ENCODE results near the gene LMOD2. TPM values are rescaled to one million over a fixed set of nuclear protein-coding genes. Genes with fewer than 3 reads are reported as not detected.

Gene LMOD2
- 0.03 TPM for polyA plus RNA-seq (2013, experiment 1 of 2)
- 0.06 TPM for polyA plus RNA-seq (2013, experiment 2 of 2)

- no peaks in the 10 kb centered on the region for H3K27me3 ChIP-seq (ENCODE audit: insufficient read depth, low read length, poor library complexity)
- DNase-seq, result no peak
- no peak within 1 kb of the TSS for H3K27ac ChIP-seq (ENCODE audit: low read depth, low read length)
- no CpG with 5 or more reads among the region's 6 CpGs for WGBS (ENCODE audit: extremely low coverage, insufficient coverage, low lambda C conversion rate)
- no peak within 1 kb of the TSS for H3K18ac ChIP-seq (ENCODE audit: low read length)
- no peaks in the 10 kb centered on the region for H3K79me1 ChIP-seq (ENCODE audit: low read length)
- H3K4me2 ChIP-seq (ENCODE audit: low read length), result no peak within 1 kb of the TSS
- no peak within 1 kb of the TSS for H3K56ac ChIP-seq (ENCODE audit: low read length)
- no peak within 1 kb of the TSS for H3K23ac ChIP-seq (ENCODE audit: low read length)
- H3K4ac ChIP-seq (ENCODE audit: low read depth, low read length), result no peak within 1 kb of the TSS
- H2BK5ac ChIP-seq (ENCODE audit: low read length), result no peak within 1 kb of the TSS
- no peak within 1 kb of the TSS for H2BK15ac ChIP-seq (replicated peaks; ENCODE audit: low read depth)
- no peak within 1 kb of the TSS for H3K4me3 ChIP-seq (ENCODE audit: low read length)
- no peak within 1 kb of the TSS for H2AK5ac ChIP-seq (ENCODE audit: low read length)
- H4K5ac ChIP-seq (ENCODE audit: low read length), result no peak within 1 kb of the TSS
- H4K8ac ChIP-seq (ENCODE audit: low read depth, low read length), result no peak within 1 kb of the TSS
- H3K9ac ChIP-seq (ENCODE audit: low read length), result no peak within 1 kb of the TSS
- H2BK120ac ChIP-seq (ENCODE audit: low read depth, low read length), result no peak within 1 kb of the TSS
- H3K36me3 ChIP-seq (ENCODE audit: control insufficient read depth, insufficient read depth, low read length), result no peaks in the 10 kb centered on the region
- H3K4me1 ChIP-seq (ENCODE audit: control insufficient read depth, low read depth, low read length), result no peaks in the 10 kb centered on the region
- H3K79me2 ChIP-seq (ENCODE audit: control insufficient read depth, insufficient read depth, low read length), result no peaks in the 10 kb centered on the region
Measured at GRCh38 chr7:123655614-123656013, at the start of gene LMOD2. Gene LMOD2, plus strand, starts transcription at chr7:123655866. Its CDS starts 98 bp downstream, at chr7:123655964.

GRCh38 chr7:123607423-123607975 lies 48.2 kb upstream of the LMOD2 start:
- Histone ChIP-seq H3K27ac (ENCODE audit: low read depth, low read length) (no peak overlapping the region), H3K9ac (ENCODE audit: low read length) (no peak overlapping the region), H2BK120ac (ENCODE audit: low read depth, low read length) (no peak overlapping the region), H4K5ac (ENCODE audit: low read length) (no peak overlapping the region), H2BK15ac (replicated peaks; ENCODE audit: low read depth) (no peak overlapping the region), H3K4me1 (ENCODE audit: control insufficient read depth, low read depth, low read length) (no peaks in the 10 kb centered on the region), H2AK5ac (ENCODE audit: low read length) (no peak overlapping the region), H3K4me3 (ENCODE audit: low read length) (no peak overlapping the region), H3K4me2 (ENCODE audit: low read length) (no peak overlapping the region), H3K27me3 (ENCODE audit: insufficient read depth, low read length, poor library complexity) (no peaks in the 10 kb centered on the region), H3K79me2 (ENCODE audit: control insufficient read depth, insufficient read depth, low read length) (no peaks in the 10 kb centered on the region), H3K18ac (ENCODE audit: low read length) (no peak overlapping the region), H3K23ac (ENCODE audit: low read length) (no peak overlapping the region), H2BK5ac (ENCODE audit: low read length) (no peak overlapping the region), H3K56ac (ENCODE audit: low read length) (no peak overlapping the region), H4K8ac (ENCODE audit: low read depth, low read length) (no peak overlapping the region), H3K4ac (ENCODE audit: low read depth, low read length) (no peak overlapping the region), H3K36me3 (ENCODE audit: control insufficient read depth, insufficient read depth, low read length) (no peaks in the 10 kb centered on the region), H3K79me1 (ENCODE audit: low read length) (no peaks in the 10 kb centered on the region)
- no peak for DNase-seq
- no CpG with 5 or more reads among the region's 4 CpGs for WGBS (ENCODE audit: extremely low coverage, insufficient coverage, low lambda C conversion rate)

GRCh38 chr7:123608991-123609882 lies 46.4 kb upstream of the LMOD2 start:
- Histone ChIP-seq H2BK5ac (ENCODE audit: low read length) (no peak overlapping the region), H3K56ac (ENCODE audit: low read length) (no peak overlapping the region), H3K4me3 (ENCODE audit: low read length) (no peak overlapping the region), H3K36me3 (ENCODE audit: control insufficient read depth, insufficient read depth, low read length) (no peaks in the 10 kb centered on the region), H2BK15ac (replicated peaks; ENCODE audit: low read depth) (no peak overlapping the region), H3K4ac (ENCODE audit: low read depth, low read length) (no peak overlapping the region), H3K23ac (ENCODE audit: low read length) (no peak overlapping the region), H3K27me3 (ENCODE audit: insufficient read depth, low read length, poor library complexity) (no peaks in the 10 kb centered on the region), H3K79me1 (ENCODE audit: low read length) (no peaks in the 10 kb centered on the region), H3K79me2 (ENCODE audit: control insufficient read depth, insufficient read depth, low read length) (no peaks in the 10 kb centered on the region), H3K4me1 (ENCODE audit: control insufficient read depth, low read depth, low read length) (no peaks in the 10 kb centered on the region), H2BK120ac (ENCODE audit: low read depth, low read length) (no peak overlapping the region), H3K18ac (ENCODE audit: low read length) (no peak overlapping the region), H4K8ac (ENCODE audit: low read depth, low read length) (no peak overlapping the region), H4K5ac (ENCODE audit: low read length) (no peak overlapping the region), H3K9ac (ENCODE audit: low read length) (no peak overlapping the region), H2AK5ac (ENCODE audit: low read length) (no peak overlapping the region), H3K27ac (ENCODE audit: low read depth, low read length) (no peak overlapping the region), H3K4me2 (ENCODE audit: low read length) (no peak overlapping the region)
- WGBS (ENCODE audit: extremely low coverage, insufficient coverage, low lambda C conversion rate), result no CpG with 5 or more reads among the region's 5 CpGs
- no peak for DNase-seq

- H2BK5ac ChIP-seq (ENCODE audit: low read length), result no peak overlapping the region
- no peak overlapping the region for H3K23ac ChIP-seq (ENCODE audit: low read length)
- no peak overlapping the region for H4K8ac ChIP-seq (ENCODE audit: low read depth, low read length)
- H2BK15ac ChIP-seq (replicated peaks; ENCODE audit: low read depth), result no peak overlapping the region
- no CpG with 5 or more reads among the region's 2 CpGs for WGBS (ENCODE audit: extremely low coverage, insufficient coverage, low lambda C conversion rate)
- no peak overlapping the region for H3K9ac ChIP-seq (ENCODE audit: low read length)
- DNase-seq, result no peak
- no peaks in the 10 kb centered on the region for H3K36me3 ChIP-seq (ENCODE audit: control insufficient read depth, insufficient read depth, low read length)
- no peak overlapping the region for H3K27ac ChIP-seq (ENCODE audit: low read depth, low read length)
- H3K4me2 ChIP-seq (ENCODE audit: low read length), result no peak overlapping the region
- no peaks in the 10 kb centered on the region for H3K79me1 ChIP-seq (ENCODE audit: low read length)
- H3K79me2 ChIP-seq (ENCODE audit: control insufficient read depth, insufficient read depth, low read length), result no peaks in the 10 kb centered on the region
- no peaks in the 10 kb centered on the region for H3K27me3 ChIP-seq (ENCODE audit: insufficient read depth, low read length, poor library complexity)
- H3K4me3 ChIP-seq (ENCODE audit: low read length), result no peak overlapping the region
- H2AK5ac ChIP-seq (ENCODE audit: low read length), result no peak overlapping the region
- H2BK120ac ChIP-seq (ENCODE audit: low read depth, low read length), result no peak overlapping the region
- no peak overlapping the region for H3K56ac ChIP-seq (ENCODE audit: low read length)
- H3K4me1 ChIP-seq (ENCODE audit: control insufficient read depth, low read depth, low read length), result no peaks in the 10 kb centered on the region
- H4K5ac ChIP-seq (ENCODE audit: low read length), result no peak overlapping the region
- H3K4ac ChIP-seq (ENCODE audit: low read depth, low read length), result no peak overlapping the region
- no peak overlapping the region for H3K18ac ChIP-seq (ENCODE audit: low read length)
Measured at GRCh38 chr7:123609883-123610239, 45.8 kb upstream of the LMOD2 start.

DNA sequence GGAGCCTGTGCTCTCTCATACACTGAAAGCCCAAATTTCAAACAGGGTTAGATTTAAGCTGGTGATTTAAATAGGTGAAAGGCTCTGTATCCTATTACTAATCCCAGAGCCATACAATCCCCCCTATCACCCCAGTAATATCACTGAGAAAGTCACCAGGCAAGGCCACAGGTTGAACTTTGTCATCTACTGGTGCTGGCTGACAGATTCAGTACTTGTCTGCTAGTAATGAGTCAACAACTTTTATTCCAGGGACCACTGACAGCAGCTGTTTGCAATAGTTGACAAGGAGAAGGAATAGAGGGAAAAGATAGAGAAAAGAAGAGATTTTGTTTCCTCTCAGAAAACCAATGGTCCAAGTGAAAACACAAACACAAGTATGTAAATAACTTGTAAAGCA lies 43.6 kb upstream of the LMOD2 start:
- Histone ChIP-seq H3K23ac (ENCODE audit: low read length) (no peak overlapping the region), H3K79me2 (ENCODE audit: control insufficient read depth, insufficient read depth, low read length) (no peaks in the 10 kb centered on the region), H3K4me1 (ENCODE audit: control insufficient read depth, low read depth, low read length) (peaks cover 1% of the 10 kb centered on the region), H2AK5ac (ENCODE audit: low read length) (no peak overlapping the region), H3K79me1 (ENCODE audit: low read length) (no peaks in the 10 kb centered on the region), H3K4me2 (ENCODE audit: low read length) (no peak overlapping the region), H3K4ac (ENCODE audit: low read depth, low read length) (no peak overlapping the region), H3K36me3 (ENCODE audit: control insufficient read depth, insufficient read depth, low read length) (no peaks in the 10 kb centered on the region), H3K27ac (ENCODE audit: low read depth, low read length) (no peak overlapping the region), H4K5ac (ENCODE audit: low read length) (no peak overlapping the region), H3K27me3 (ENCODE audit: insufficient read depth, low read length, poor library complexity) (no peaks in the 10 kb centered on the region), H3K56ac (ENCODE audit: low read length) (no peak overlapping the region), H2BK5ac (ENCODE audit: low read length) (no peak overlapping the region), H2BK120ac (ENCODE audit: low read depth, low read length) (no peak overlapping the region), H3K9ac (ENCODE audit: low read length) (no peak overlapping the region), H3K4me3 (ENCODE audit: low read length) (no peak overlapping the region), H2BK15ac (replicated peaks; ENCODE audit: low read depth) (no peak overlapping the region), H3K18ac (ENCODE audit: low read length) (no peak overlapping the region), H4K8ac (ENCODE audit: low read depth, low read length) (no peak overlapping the region)
- no peak for DNase-seq
